Right atrium auricular region (tissue), 2 donors: ENCODE results near the gene CDCA4. TPM values are rescaled to one million over a fixed set of nuclear protein-coding genes. Genes with fewer than 3 reads are reported as not detected.

Source experiments
- DNase-seq: peaks from one replicate; pipeline ENCODE4 v3.0.0-alpha.2; 2019; ENCODE audit warnings: low spot score
- H3K27ac ChIP-seq, 2 donors: fragments of 200-600 bp; sonication (generic); 1 replicate in 1 of 2; 2 replicates in 1 of 2; pipeline ENCODE4 v1.5.1; 2016 to 2019
- H3K27me3 ChIP-seq, 2 donors: fragments of 200-600 bp; sonication (generic); one replicate each; pipeline versions ENCODE4 v1.5.1 to v1.6.0; 2017 to 2019
- H3K36me3 ChIP-seq: fragments of 200-600 bp; sonication (generic); one replicate; pipeline ENCODE4 v1.5.1; 2016
- H3K4me1 ChIP-seq, 2 donors: fragments of 200-600 bp; sonication (generic); one replicate each; pipeline versions ENCODE4 v1.5.1 to v1.6.0; 2017 to 2019
- H3K4me3 ChIP-seq, 2 donors: fragments of 200-600 bp; sonication (generic); 1 replicate in 1 of 2; 2 replicates in 1 of 2; pipeline ENCODE4 v1.5.1; 2017 to 2019; ENCODE audit warnings: mild to moderate bottlenecking in 1 of 2, moderate library complexity in 1 of 2
- H3K9me3 ChIP-seq, 2 donors: fragments of 200-600 bp; sonication (generic); one replicate each; pipeline ENCODE4 v1.5.1; 2019
- CTCF ChIP-seq, 2 donors: fragments of 200-600 bp; sonication (generic); IDR thresholded peaks; one replicate each; pipeline ENCODE4 v1.5.1; 2019; ENCODE audit warnings: antibody characterized with exemption in 2 of 2
- total RNA-seq, 2 donors: library from RNA; depleted of rRNA; stranded (reverse); fragments of >200 nt; gene quantifications; one replicate each; pipeline ENCODE4 v1.1.0, GENCODE V29; 2016

CDCA4 gene
- total RNA-seq, 2 donors from 2014 or later, result 3.3 to 5.1 TPM

GRCh38 chr14:104993808-104994591, 26.9 kb downstream of the CDCA4 start:
- no peak for DNase-seq

GRCh38 chr14:104993306-104993705, 27.6 kb downstream of the CDCA4 start:
- TF ChIP-seq CTCF (IDR thresholded peaks at IDR 0.05), result no peak
- Histone ChIP-seq H3K9me3 (no peaks in the 10 kb centered on the region), H3K4me1 (no peaks in the 10 kb centered on the region), H3K4me3 (no peak overlapping the region), H3K36me3 (peaks cover 10% of the 10 kb centered on the region), H3K27ac (no peak overlapping the region), H3K27me3 (no peaks in the 10 kb centered on the region)
- DNase-seq, result no peak

More at GRCh38 chr14:104993808-104994591, 26.9 kb downstream of the CDCA4 start:
- Histone ChIP-seq H3K9me3 (no peaks in the 10 kb centered on the region), H3K4me1 (no peaks in the 10 kb centered on the region), H3K4me3 (no peak overlapping the region), H3K27ac (no peak overlapping the region), H3K36me3 (peaks cover 10% of the 10 kb centered on the region), H3K27me3 (no peaks in the 10 kb centered on the region)
- TF ChIP-seq CTCF (IDR thresholded peaks at IDR 0.05), result no peak

- no peak for DNase-seq
- H3K36me3 ChIP-seq, result peaks cover 10% of the 10 kb centered on the region
Measured at GRCh38 chr14:104992501-104992900, 28.4 kb downstream of the CDCA4 start.

GRCh38 chr14:104991896-104992230, 29.0 kb downstream of the CDCA4 start:
- TF ChIP-seq CTCF (IDR thresholded peaks at IDR 0.05), result no peak
- no peak overlapping the region for H3K27ac ChIP-seq
- H3K4me1 ChIP-seq, result peaks cover 0 to 2% of the 10 kb centered on the region in 2 donors
- peaks cover 10% of the 10 kb centered on the region for H3K36me3 ChIP-seq
- no peak overlapping the region for H3K4me3 ChIP-seq
- no peak for DNase-seq
- no peaks in the 10 kb centered on the region for H3K9me3 ChIP-seq
- H3K27me3 ChIP-seq, result no peaks in the 10 kb centered on the region

More at GRCh38 chr14:104992501-104992900, 28.4 kb downstream of the CDCA4 start:
- TF ChIP-seq CTCF (IDR thresholded peaks at IDR 0.05), result no peak
- H3K4me1 ChIP-seq, result no peaks in the 10 kb centered on the region
- H3K27me3 ChIP-seq, result no peaks in the 10 kb centered on the region
- no peak overlapping the region for H3K4me3 ChIP-seq
- H3K27ac ChIP-seq, result no peak overlapping the region
- no peaks in the 10 kb centered on the region for H3K9me3 ChIP-seq

GRCh38 chr14:104989951-104990303, 31.0 kb downstream of the CDCA4 start:
- H3K36me3 ChIP-seq, result peaks cover 10% of the 10 kb centered on the region
- no peaks in the 10 kb centered on the region for H3K27me3 ChIP-seq
- H3K4me1 ChIP-seq, result peaks cover 0 to 15% of the 10 kb centered on the region in 2 donors
- H3K4me3 ChIP-seq, result no peak overlapping the region
- TF ChIP-seq CTCF (IDR thresholded peaks at IDR 0.05), result no peak
- no peak for DNase-seq
- no peaks in the 10 kb centered on the region for H3K9me3 ChIP-seq
- no peak overlapping the region for H3K27ac ChIP-seq
